WTC11 (cell line): Measurements from ENCODE around the gene SNCAIP. TPM values are rescaled to one million over a fixed set of nuclear protein-coding genes. Genes with fewer than 3 reads are reported as not detected.

Source experiments
- ATAC-seq: fragments of 200-7000 bp; cut with Tn5 transposase; 2 replicates; pipeline ENCODE4 v1.10.0; 2021; ENCODE audit warnings: mild to moderate bottlenecking, moderate library complexity
- CTCF ChIA-PET: fragments of 300-600 bp; sonication (Branson Sonifier 250); formaldehyde crosslinking; loops from one replicate; lab custom pipeline; 2021; ENCODE audit warnings: antibody characterized with exemption; lab: Charles Lee
- POLR2A ChIA-PET: fragments of 350-600 bp; sonication (Branson Sonifier 250); formaldehyde crosslinking; loops from one replicate; lab custom pipeline; 2021; ENCODE audit warnings: antibody characterized with exemption; lab: Charles Lee
- DNase-seq: peaks from one replicate; pipeline ENCODE4 v3.0.0; 2021; ENCODE audit warnings: low spot score
- H3K27ac Mint-ChIP-seq: 2 replicates; pipeline ENCODE4 v1.8.0; 2021; ENCODE audit warnings: mixed read lengths
- H3K27me3 Mint-ChIP-seq: 2 replicates; pipeline ENCODE4 v1.8.0; 2021; ENCODE audit warnings: low read depth, mild to moderate bottlenecking, moderate library complexity, mixed read lengths
- H3K36me3 Mint-ChIP-seq: 2 replicates; pipeline ENCODE4 v1.8.0; 2021; ENCODE audit warnings: mixed read lengths
- H3K4me1 Mint-ChIP-seq: 2 replicates; pipeline ENCODE4 v1.8.0; 2022; ENCODE audit warnings: mixed read lengths
- H3K4me3 Mint-ChIP-seq: 2 replicates; pipeline ENCODE4 v1.8.0; 2021; ENCODE audit warnings: mild to moderate bottlenecking, moderate library complexity, mixed read lengths
- H3K9me3 Mint-ChIP-seq: 2 replicates; pipeline ENCODE4 v1.8.0; 2021; ENCODE audit warnings: mixed read lengths
- ATF2 ChIP-seq: sonication (generic); formaldehyde crosslinking; IDR thresholded peaks from 2 replicates; pipeline ENCODE4 v1.8.1; 2022; ENCODE audit warnings: low read depth, missing genetic modification reagents, borderline replicate concordance
- E2F1 ChIP-seq: sonication (generic); formaldehyde crosslinking; IDR thresholded peaks from 2 replicates; pipeline ENCODE4 v1.8.0; 2022; ENCODE audit warnings: mild to moderate bottlenecking, missing genetic modification reagents
- ERG ChIP-seq: fragments of 250-450 bp; sonication (Bioruptor Pico); IDR thresholded peaks from 2 replicates; pipeline ENCODE4 v1.8.0; 2021; ENCODE audit warnings: mild to moderate bottlenecking
- FOXP4 ChIP-seq: sonication (generic); formaldehyde crosslinking; IDR thresholded peaks from 2 replicates; pipeline ENCODE4 v1.8.0; 2022; ENCODE audit warnings: mild to moderate bottlenecking, missing genetic modification reagents
- IRF1 ChIP-seq: sonication (generic); formaldehyde crosslinking; IDR thresholded peaks from 2 replicates; pipeline ENCODE4 v1.8.0; 2023; ENCODE audit warnings: missing genetic modification reagents
- JUN ChIP-seq: sonication (generic); formaldehyde crosslinking; IDR thresholded peaks from 2 replicates; pipeline ENCODE4 v1.8.0; 2023; ENCODE audit warnings: mild to moderate bottlenecking, missing genetic modification reagents
- PRDM15 ChIP-seq: sonication (generic); formaldehyde crosslinking; IDR thresholded peaks from 2 replicates; pipeline ENCODE4 v1.8.0; 2022; ENCODE audit warnings: missing genetic modification reagents
- RELA ChIP-seq: sonication (generic); formaldehyde crosslinking; IDR thresholded peaks from 2 replicates; pipeline ENCODE4 v1.8.1; 2022; ENCODE audit warnings: missing genetic modification reagents, mild to moderate bottlenecking, borderline replicate concordance
- STAT6 ChIP-seq: sonication (generic); formaldehyde crosslinking; conservative IDR thresholded peaks from 2 replicates; pipeline ENCODE4 v1.8.1; 2023; ENCODE audit warnings: mild to moderate bottlenecking, low read depth, missing genetic modification reagents, moderate library complexity
- ZNF425 ChIP-seq: fragments of 250-450 bp; sonication (Bioruptor Pico); conservative IDR thresholded peaks from 2 replicates; pipeline ENCODE4 v1.9.0; 2021; ENCODE audit warnings: mild to moderate bottlenecking
- ZNF512 ChIP-seq: sonication (generic); formaldehyde crosslinking; IDR thresholded peaks from 2 replicates; pipeline ENCODE4 v1.8.1; 2022; ENCODE audit warnings: missing genetic modification reagents, borderline replicate concordance
- total RNA-seq: library from RNA; stranded (reverse); gene quantifications from 3 replicates; pipeline ENCODE4 v1.2.3, GENCODE V29; 2021

The SNCAIP gene
- total RNA-seq, 1 experiment from 2014 or later, result 10.0 TPM

GRCh38 chr5:122469384-122469919, 157.4 kb downstream of the SNCAIP start:
- H3K4me3 Mint-ChIP-seq, result no peak overlapping the region
- H3K27me3 Mint-ChIP-seq, result no peaks in the 10 kb centered on the region
- peaks cover 10% of the 10 kb centered on the region; the same call in 1 of the 2 replicates for H3K36me3 Mint-ChIP-seq
- no peak overlapping the region for H3K27ac Mint-ChIP-seq
- ChIA-PET POLR2A (no interaction called here), CTCF (interaction anchor here (1.2 kb wide), 1 partner anchor 10 kb away, joined by 3 read pairs; no protein-coding TSS in a partner anchor)
- peaks cover 5% of the 10 kb centered on the region for H3K9me3 Mint-ChIP-seq
- H3K4me1 Mint-ChIP-seq, result peaks cover 72% of the 10 kb centered on the region
- ATAC-seq (no peak), DNase-seq (no peak)
- TF ChIP-seq PRDM15 (CRISPR knock-in tag) (no peak), ZNF425 (CRISPR knock-in tag) (no peak), E2F1 (CRISPR knock-in tag) (no peak), JUN (CRISPR knock-in tag) (no peak), ZNF512 (CRISPR knock-in tag) (no peak), RELA (CRISPR knock-in tag) (no peak), ATF2 (CRISPR knock-in tag) (no peak), FOXP4 (CRISPR knock-in tag) (no peak), STAT6 (CRISPR knock-in tag) (no peak), IRF1 (CRISPR knock-in tag) (no peak), ERG (no peak)
